ENCODE results near the gene USP13. TPM values are rescaled to one million over a fixed set of nuclear protein-coding genes. Genes with fewer than 3 reads are reported as not detected.
"Not testable (repeated sequence)": the region's sequence is repeated elsewhere in the genome, so short reads cannot be mapped to it uniquely, and the experiment has no call there.

Gene USP13
- total RNA-seq, 3 donors from 2014 or later (not counting 1 experiment from before 2014, with no cell fraction given): 2.4 to 5.6 (median 3.0) TPM

- H3K27ac Mint-ChIP-seq: no peak overlapping the region
- H3K27me3 Mint-ChIP-seq (ENCODE audit: low read depth in 2 of 2): no peaks in the 10 kb centered on the region
- Histone ChIP-seq H3K36me3 (ENCODE audit: control insufficient read depth, insufficient read depth, low read length) (peaks cover 37% of the 10 kb centered on the region), H3K4me3 (ENCODE audit: low read length) (no peak overlapping the region), H3K27me3 (ENCODE audit: control insufficient read depth, insufficient read depth, low read length) (no peaks in the 10 kb centered on the region), H3K27ac (ENCODE audit: low read length) (no peak overlapping the region), H3K9me3 (ENCODE audit: control insufficient read depth, insufficient read depth, low read length) (no peaks in the 10 kb centered on the region), H3K4me1 (ENCODE audit: control insufficient read depth, insufficient read depth, low read length) (no peaks in the 10 kb centered on the region)
- ATAC-seq (no peak), DNase-seq (no peak)
- TF ChIP-seq, protein P1, sequence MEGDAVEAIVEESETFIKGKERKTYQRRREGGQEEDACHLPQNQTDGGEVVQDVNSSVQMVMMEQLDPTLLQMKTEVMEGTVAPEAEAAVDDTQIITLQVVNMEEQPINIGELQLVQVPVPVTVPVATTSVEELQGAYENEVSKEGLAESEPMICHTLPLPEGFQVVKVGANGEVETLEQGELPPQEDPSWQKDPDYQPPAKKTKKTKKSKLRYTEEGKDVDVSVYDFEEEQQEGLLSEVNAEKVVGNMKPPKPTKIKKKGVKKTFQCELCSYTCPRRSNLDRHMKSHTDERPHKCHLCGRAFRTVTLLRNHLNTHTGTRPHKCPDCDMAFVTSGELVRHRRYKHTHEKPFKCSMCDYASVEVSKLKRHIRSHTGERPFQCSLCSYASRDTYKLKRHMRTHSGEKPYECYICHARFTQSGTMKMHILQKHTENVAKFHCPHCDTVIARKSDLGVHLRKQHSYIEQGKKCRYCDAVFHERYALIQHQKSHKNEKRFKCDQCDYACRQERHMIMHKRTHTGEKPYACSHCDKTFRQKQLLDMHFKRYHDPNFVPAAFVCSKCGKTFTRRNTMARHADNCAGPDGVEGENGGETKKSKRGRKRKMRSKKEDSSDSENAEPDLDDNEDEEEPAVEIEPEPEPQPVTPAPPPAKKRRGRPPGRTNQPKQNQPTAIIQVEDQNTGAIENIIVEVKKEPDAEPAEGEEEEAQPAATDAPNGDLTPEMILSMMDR (IDR thresholded peaks at IDR 0.05): no peak
- no peaks in the 10 kb centered on the region for H3K4me1 Mint-ChIP-seq
- 83% methylated on average over 1 of the region's 3 CpGs for WGBS (ENCODE audit: insufficient coverage)
- intact Hi-C loops (cut with micrococcal nuclease): no loop called here
- no peak overlapping the region for H3K4me3 Mint-ChIP-seq
- peaks cover 19% of the 10 kb centered on the region for H3K36me3 Mint-ChIP-seq
- no peaks in the 10 kb centered on the region for H3K9me3 Mint-ChIP-seq
These were observed 28.4 kb upstream of the USP13 start for GRCh38 chr3:179624451-179624850.

DNA sequence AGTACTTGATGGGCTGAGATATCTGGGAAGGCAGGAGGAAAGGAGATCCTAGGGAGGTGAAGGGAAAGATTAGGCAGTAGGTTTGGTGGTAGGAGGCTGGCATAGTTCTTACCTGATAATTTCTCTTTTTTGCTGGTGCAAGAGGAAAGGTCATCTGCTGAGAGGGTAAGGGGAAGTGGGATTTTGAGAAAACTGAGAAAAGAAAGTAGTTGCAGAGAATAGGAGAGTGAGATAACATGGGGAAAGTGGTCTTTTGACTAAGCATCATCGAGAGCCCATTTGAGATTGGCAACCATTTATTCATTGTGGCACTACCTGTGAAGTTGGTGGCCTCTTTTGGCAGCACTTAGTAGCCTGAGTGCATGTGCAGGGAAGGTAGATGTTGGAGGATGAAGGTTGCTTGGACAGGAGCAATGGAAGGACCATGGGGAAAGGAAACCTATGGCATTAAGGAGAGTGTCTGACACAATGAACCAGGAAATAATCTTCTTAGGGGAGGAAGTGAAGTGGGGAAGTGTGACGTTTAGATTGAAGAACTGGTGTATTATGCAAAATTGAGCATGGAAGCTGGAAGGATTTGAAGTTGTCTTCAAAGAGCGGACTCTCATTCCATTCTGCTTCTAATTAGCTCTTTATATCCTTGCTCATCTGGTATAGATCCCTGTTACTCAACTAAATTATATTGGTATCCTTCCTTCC lies 21.9 kb upstream of the USP13 start:
- Mint-ChIP-seq H3K9me3 (no peaks in the 10 kb centered on the region), H3K4me1 (no peaks in the 10 kb centered on the region), H3K36me3 (no peaks in the 10 kb centered on the region), H3K27ac (no peak overlapping the region), H3K27me3 (ENCODE audit: low read depth in 2 of 2) (no peaks in the 10 kb centered on the region), H3K4me3 (no peak overlapping the region)
- Histone ChIP-seq H3K27ac (ENCODE audit: low read length) (no peak overlapping the region), H3K9me3 (ENCODE audit: control insufficient read depth, insufficient read depth, low read length) (no peaks in the 10 kb centered on the region), H3K4me1 (ENCODE audit: control insufficient read depth, insufficient read depth, low read length) (no peaks in the 10 kb centered on the region), H3K4me3 (ENCODE audit: low read length) (no peak overlapping the region), H3K36me3 (ENCODE audit: control insufficient read depth, insufficient read depth, low read length) (no peaks in the 10 kb centered on the region), H3K27me3 (ENCODE audit: control insufficient read depth, insufficient read depth, low read length) (no peaks in the 10 kb centered on the region)
- intact Hi-C loops (cut with micrococcal nuclease): no loop called here
- WGBS (ENCODE audit: insufficient coverage): 73% methylated on average over 3 of the region's 3 CpGs
- TF ChIP-seq, protein P1 (IDR thresholded peaks at IDR 0.05): no peak
- DNase-seq (no peak), ATAC-seq (no peak)

- intact Hi-C loops (cut with micrococcal nuclease): no loop called here
- H3K9me3 Mint-ChIP-seq: no peaks in the 10 kb centered on the region
- H3K4me1 Mint-ChIP-seq: no peaks in the 10 kb centered on the region
- Histone ChIP-seq H3K4me1 (ENCODE audit: control insufficient read depth, insufficient read depth, low read length) (no peaks in the 10 kb centered on the region), H3K27me3 (ENCODE audit: control insufficient read depth, insufficient read depth, low read length) (no peaks in the 10 kb centered on the region), H3K27ac (ENCODE audit: low read length) (no peak overlapping the region), H3K4me3 (ENCODE audit: low read length) (no peak overlapping the region), H3K36me3 (ENCODE audit: control insufficient read depth, insufficient read depth, low read length) (no peaks in the 10 kb centered on the region), H3K9me3 (ENCODE audit: control insufficient read depth, insufficient read depth, low read length) (no peaks in the 10 kb centered on the region)
- ATAC-seq: no peak
- H3K27ac Mint-ChIP-seq: no peak overlapping the region
- TF ChIP-seq, protein P1 (IDR thresholded peaks at IDR 0.05): no peak
- no peak for DNase-seq
- H3K4me3 Mint-ChIP-seq: no peak overlapping the region
- no peaks in the 10 kb centered on the region for H3K36me3 Mint-ChIP-seq
- 86% methylated on average over 1 of the region's 1 CpG for WGBS (ENCODE audit: insufficient coverage)
- no peaks in the 10 kb centered on the region for H3K27me3 Mint-ChIP-seq (ENCODE audit: low read depth in 2 of 2)
These were observed 12.4 kb upstream of the USP13 start for GRCh38 chr3:179640469-179640868.

GRCh38 chr3:179642871-179643270 lies 10.0 kb upstream of the USP13 start:
- no peaks in the 10 kb centered on the region for H3K9me3 ChIP-seq (ENCODE audit: control insufficient read depth, insufficient read depth, low read length)
- intact Hi-C loops (cut with micrococcal nuclease): no loop called here
- Mint-ChIP-seq H3K27me3 (ENCODE audit: low read depth in 2 of 2) (no peaks in the 10 kb centered on the region), H3K4me1 (no peaks in the 10 kb centered on the region), H3K4me3 (no peak overlapping the region), H3K36me3 (no peaks in the 10 kb centered on the region), H3K27ac (no peak overlapping the region), H3K9me3 (no peaks in the 10 kb centered on the region)
- H3K4me3 ChIP-seq (ENCODE audit: low read length): no peak overlapping the region
- TF ChIP-seq, protein P1 (IDR thresholded peaks at IDR 0.05): no peak
- no peak for ATAC-seq
- H3K4me1 ChIP-seq (ENCODE audit: control insufficient read depth, insufficient read depth, low read length): no peaks in the 10 kb centered on the region
- no peak overlapping the region for H3K27ac ChIP-seq (ENCODE audit: low read length)
- DNase-seq: no peak
- no peaks in the 10 kb centered on the region for H3K27me3 ChIP-seq (ENCODE audit: control insufficient read depth, insufficient read depth, low read length)
- WGBS (ENCODE audit: insufficient coverage): 97% methylated on average over 3 of the region's 3 CpGs
- no peaks in the 10 kb centered on the region for H3K36me3 ChIP-seq (ENCODE audit: control insufficient read depth, insufficient read depth, low read length)

- H3K36me3 Mint-ChIP-seq; H3K4me3 ChIP-seq (ENCODE audit: low read length); H3K4me1 Mint-ChIP-seq; H3K9me3 Mint-ChIP-seq; ATAC-seq; H3K4me1 ChIP-seq (ENCODE audit: control insufficient read depth, insufficient read depth, low read length); H3K27ac Mint-ChIP-seq; H3K27me3 ChIP-seq (ENCODE audit: control insufficient read depth, insufficient read depth, low read length); H3K27ac ChIP-seq (ENCODE audit: low read length); H3K36me3 ChIP-seq (ENCODE audit: control insufficient read depth, insufficient read depth, low read length); H3K4me3 Mint-ChIP-seq; H3K27me3 Mint-ChIP-seq (ENCODE audit: low read depth in 2 of 2); intact Hi-C loops (cut with micrococcal nuclease); DNase-seq; H3K9me3 ChIP-seq (ENCODE audit: control insufficient read depth, insufficient read depth, low read length): not testable (repeated sequence)
- WGBS (ENCODE audit: insufficient coverage): 95% methylated on average over 6 of the region's 8 CpGs
These were observed 9.0 kb upstream of the USP13 start for GRCh38 chr3:179643837-179644236.
